ENCODE results near the gene TENM4.

- TF ChIP-seq SIN3A (IDR thresholded peaks at IDR 0.05; ENCODE audit: borderline replicate concordance, insufficient read depth, low read length) (no peak), POLR2AphosphoS5 (IDR thresholded peaks at IDR 0.05; ENCODE audit: low read depth, low read length) (no peak), TAF1 (IDR thresholded peaks at IDR 0.05; ENCODE audit: borderline replicate concordance, insufficient read depth, low read length) (no peak)
- TF ChIP-seq, protein P1, sequence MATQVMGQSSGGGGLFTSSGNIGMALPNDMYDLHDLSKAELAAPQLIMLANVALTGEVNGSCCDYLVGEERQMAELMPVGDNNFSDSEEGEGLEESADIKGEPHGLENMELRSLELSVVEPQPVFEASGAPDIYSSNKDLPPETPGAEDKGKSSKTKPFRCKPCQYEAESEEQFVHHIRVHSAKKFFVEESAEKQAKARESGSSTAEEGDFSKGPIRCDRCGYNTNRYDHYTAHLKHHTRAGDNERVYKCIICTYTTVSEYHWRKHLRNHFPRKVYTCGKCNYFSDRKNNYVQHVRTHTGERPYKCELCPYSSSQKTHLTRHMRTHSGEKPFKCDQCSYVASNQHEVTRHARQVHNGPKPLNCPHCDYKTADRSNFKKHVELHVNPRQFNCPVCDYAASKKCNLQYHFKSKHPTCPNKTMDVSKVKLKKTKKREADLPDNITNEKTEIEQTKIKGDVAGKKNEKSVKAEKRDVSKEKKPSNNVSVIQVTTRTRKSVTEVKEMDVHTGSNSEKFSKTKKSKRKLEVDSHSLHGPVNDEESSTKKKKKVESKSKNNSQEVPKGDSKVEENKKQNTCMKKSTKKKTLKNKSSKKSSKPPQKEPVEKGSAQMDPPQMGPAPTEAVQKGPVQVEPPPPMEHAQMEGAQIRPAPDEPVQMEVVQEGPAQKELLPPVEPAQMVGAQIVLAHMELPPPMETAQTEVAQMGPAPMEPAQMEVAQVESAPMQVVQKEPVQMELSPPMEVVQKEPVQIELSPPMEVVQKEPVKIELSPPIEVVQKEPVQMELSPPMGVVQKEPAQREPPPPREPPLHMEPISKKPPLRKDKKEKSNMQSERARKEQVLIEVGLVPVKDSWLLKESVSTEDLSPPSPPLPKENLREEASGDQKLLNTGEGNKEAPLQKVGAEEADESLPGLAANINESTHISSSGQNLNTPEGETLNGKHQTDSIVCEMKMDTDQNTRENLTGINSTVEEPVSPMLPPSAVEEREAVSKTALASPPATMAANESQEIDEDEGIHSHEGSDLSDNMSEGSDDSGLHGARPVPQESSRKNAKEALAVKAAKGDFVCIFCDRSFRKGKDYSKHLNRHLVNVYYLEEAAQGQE (IDR thresholded peaks at IDR 0.05; ENCODE audit: insufficient read depth in 1 of 2, low read depth in 2 of 2, low read length in 2 of 2): no peak
Observed at GRCh38 chr11:79417069-79417920, 23.5 kb downstream of the TENM4 start.
